PC-3 (cell line): ENCODE measurements around the gene LEPR.

Experiments
- EZH2phosphoT487 ChIP-seq: fragments of 300-600 bp; sonication (generic); IDR thresholded peaks from 2 replicates; pipeline ENCODE4 v1.6.1; 2018; ENCODE audit warnings: mild to moderate bottlenecking, antibody characterized with exemption, low read length, borderline replicate concordance
- TF ChIP-seq, protein P1 (sequence below): fragments of 300-600 bp; sonication (generic); conservative IDR thresholded peaks from 2 replicates; pipeline ENCODE4 v1.5.1; 2017; ENCODE audit warnings: antibody characterized with exemption, low read depth, mild to moderate bottlenecking, low read length

DNA sequence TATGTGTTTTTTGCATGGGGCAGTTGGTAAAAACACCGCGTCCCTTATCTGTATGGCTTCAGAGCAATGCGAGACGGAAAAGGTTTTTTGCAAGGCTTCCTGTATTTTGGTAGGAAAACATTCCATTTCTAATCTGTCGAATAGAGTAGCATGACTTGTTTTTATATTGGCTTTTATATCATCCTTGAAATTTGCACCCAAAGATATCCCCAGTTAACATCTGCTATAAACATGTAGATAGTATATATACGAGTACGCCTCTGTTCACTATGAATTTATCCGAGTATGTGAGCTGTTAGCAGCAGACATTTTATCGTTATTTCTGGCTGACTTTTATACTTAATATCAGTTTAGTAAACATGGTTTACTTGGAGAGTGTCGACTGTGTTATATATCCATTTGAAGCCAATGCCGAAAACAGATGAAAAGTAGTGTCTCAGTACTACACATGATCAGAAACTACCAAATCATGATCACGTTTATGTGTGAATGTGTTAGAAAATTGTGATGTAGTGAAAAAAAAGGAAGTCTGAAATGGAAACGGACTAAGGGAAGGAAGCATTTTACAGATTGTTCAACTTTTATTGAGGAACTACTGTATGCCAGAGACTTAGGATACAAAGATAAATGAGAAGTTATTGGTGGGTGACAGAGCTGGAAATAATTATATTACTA is 1.0 kb downstream of the LEPR start:
- TF ChIP-seq, protein P1, sequence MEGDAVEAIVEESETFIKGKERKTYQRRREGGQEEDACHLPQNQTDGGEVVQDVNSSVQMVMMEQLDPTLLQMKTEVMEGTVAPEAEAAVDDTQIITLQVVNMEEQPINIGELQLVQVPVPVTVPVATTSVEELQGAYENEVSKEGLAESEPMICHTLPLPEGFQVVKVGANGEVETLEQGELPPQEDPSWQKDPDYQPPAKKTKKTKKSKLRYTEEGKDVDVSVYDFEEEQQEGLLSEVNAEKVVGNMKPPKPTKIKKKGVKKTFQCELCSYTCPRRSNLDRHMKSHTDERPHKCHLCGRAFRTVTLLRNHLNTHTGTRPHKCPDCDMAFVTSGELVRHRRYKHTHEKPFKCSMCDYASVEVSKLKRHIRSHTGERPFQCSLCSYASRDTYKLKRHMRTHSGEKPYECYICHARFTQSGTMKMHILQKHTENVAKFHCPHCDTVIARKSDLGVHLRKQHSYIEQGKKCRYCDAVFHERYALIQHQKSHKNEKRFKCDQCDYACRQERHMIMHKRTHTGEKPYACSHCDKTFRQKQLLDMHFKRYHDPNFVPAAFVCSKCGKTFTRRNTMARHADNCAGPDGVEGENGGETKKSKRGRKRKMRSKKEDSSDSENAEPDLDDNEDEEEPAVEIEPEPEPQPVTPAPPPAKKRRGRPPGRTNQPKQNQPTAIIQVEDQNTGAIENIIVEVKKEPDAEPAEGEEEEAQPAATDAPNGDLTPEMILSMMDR: no peak
- TF ChIP-seq EZH2phosphoT487: no peak
